H1 (cell line): Measurements from ENCODE around the gene TBC1D16. TPM values are rescaled to one million over a fixed set of nuclear protein-coding genes. Genes with fewer than 3 reads are reported as not detected.

Experiments
- YY1 ChIP-seq: IDR thresholded peaks from 2 replicates; pipeline ENCODE4 v1.6.1; 2011; ENCODE audit warnings: low read depth, mild to moderate bottlenecking, low read length
- polyA plus RNA-seq, 7 experiments: library from polyadenylated mRNA; depleted of rRNA in 3 of 7; stranded (reverse) in 5 of 7; unstranded in 2 of 7; fragments of >200 nt in 5 of 7; fragments of 200-250 nt in 2 of 7; gene quantifications; 1 replicate in 5 of 7; 2 replicates in 1 of 7; 4 replicates in 1 of 7; pipeline versions ENCODE4 v1.2.1 to v1.2.3, GENCODE V29; 2011 to 2013; ENCODE audit warnings: missing spikeins in 2 of 7, mixed read lengths in 2 of 7
- total RNA-seq: library from RNA; stranded (reverse); fragmentation: NEBNext Ultra II Directional; extraction: Animal tissue kit (Norgen Biotek cat#: 25700); gene quantifications from 2 replicates; pipeline ENCODE4 v1.2.1, GENCODE V29; 2021

TBC1D16 gene
- total and polyA plus RNA-seq, 2 of the 8 experiments (the other 6 are each of a cell fraction or from before 2014, with no cell fraction given), result 21.1 to 109 TPM

DNA sequence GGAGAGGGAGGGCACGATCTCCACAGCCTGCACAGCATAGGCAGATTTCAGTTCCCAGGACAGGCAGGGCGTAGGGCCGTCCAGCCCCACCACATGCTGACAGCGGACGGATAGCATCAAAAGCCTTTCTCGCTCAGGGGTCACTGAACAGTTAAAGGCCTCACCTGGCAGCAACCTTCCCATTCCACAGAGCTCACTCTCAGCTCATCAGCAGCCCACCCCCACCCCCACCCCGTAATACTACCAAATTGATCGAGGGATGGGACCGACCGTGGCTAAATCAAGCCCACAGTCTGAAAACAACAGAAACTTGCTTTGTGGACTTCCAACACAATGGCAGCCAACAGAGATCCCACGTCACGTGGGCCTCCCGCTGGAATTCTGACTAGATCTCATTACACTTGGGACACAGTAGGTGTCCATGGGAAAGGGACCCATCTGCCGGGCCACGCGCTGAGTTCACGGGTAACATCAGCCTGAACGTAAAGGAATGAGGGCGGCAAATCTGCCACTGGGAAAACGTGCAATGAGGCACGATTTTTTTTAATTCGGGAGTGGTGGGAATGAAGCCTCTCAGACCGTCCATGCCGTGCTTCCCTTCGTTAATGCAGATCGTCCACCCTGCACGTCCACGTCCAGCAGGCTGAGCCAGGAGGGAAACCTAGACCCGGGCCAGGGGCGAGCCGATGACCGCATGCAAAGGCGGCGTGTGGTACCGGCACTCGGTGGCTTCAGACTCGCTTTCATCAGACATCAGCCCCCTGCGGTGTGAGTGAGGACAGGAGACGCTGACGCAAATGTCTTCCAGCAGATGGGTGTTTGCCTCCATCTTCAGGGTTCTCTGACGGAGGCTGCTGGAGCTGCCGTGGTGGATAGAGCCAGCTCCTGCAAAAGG, 92.1 kb downstream of the TBC1D16 start (continued):
- no peak for TF ChIP-seq YY1
